ENCODE measurements around the gene PPDPF. TPM values are rescaled to one million over a fixed set of nuclear protein-coding genes. Genes with fewer than 3 reads are reported as not detected.

Gene PPDPF
- total and polyA plus RNA-seq, 2 donors (not counting 1 experiment from before 2014, with no cell fraction given): 93.5 to 162 TPM

- WGBS (ENCODE audit: insufficient coverage): 2% methylated on average over 23 of the region's 27 CpGs
Measured at GRCh38 chr20:63471717-63471980, 48.9 kb upstream of the PPDPF start.

More at GRCh38 chr20:63471717-63471980, 48.9 kb upstream of the PPDPF start:
- H3K27me3 Mint-ChIP-seq: peaks cover 37% of the 10 kb centered on the region
- H3K4me1 Mint-ChIP-seq: peaks cover 7% of the 10 kb centered on the region
- no peak for ATAC-seq (ENCODE audit: low read depth)
- H3K27ac Mint-ChIP-seq: no peak overlapping the region
- DNase-seq: no peak
- Histone ChIP-seq H2AFZ (ENCODE audit: insufficient read depth, low read depth, low read length, poor library complexity, severe bottlenecking) (no peak overlapping the region), H3K9ac (ENCODE audit: low read length) (no peak overlapping the region), H3K79me2 (ENCODE audit: control insufficient read depth, insufficient read depth, low read length) (no peaks in the 10 kb centered on the region), H3K4me2 (replicated peaks; ENCODE audit: low read depth, low read length, poor library complexity, severe bottlenecking) (peak overlapping the region; percentile 67), H3K27me3 (replicated peaks in 1 of 4; ENCODE audit: control extremely low read depth in 1 of 4, control insufficient read depth in 3 of 4, insufficient read depth in 4 of 4, low read length in 3 of 4) (peaks cover 0 to 55% (median 15%) of the 10 kb centered on the region in 4 experiments), H3K9me3 (ENCODE audit: control extremely low read depth in 1 of 3, control insufficient read depth in 2 of 3, insufficient read depth in 1 of 3, low read length in 2 of 3) (peaks cover 0 to 2% (median 0%) of the 10 kb centered on the region in 3 donors), H4K20me1 (ENCODE audit: control insufficient read depth, insufficient read depth, low read length, poor library complexity, severe bottlenecking) (no peaks in the 10 kb centered on the region), H3K4me1 (ENCODE audit: control insufficient read depth in 2 of 2, insufficient read depth in 2 of 2, low read length in 2 of 2) (peaks cover 4 to 6% of the 10 kb centered on the region in 2 donors), H3K36me3 (replicated peaks in 1 of 2; ENCODE audit: control extremely low read depth in 1 of 2, control insufficient read depth in 1 of 2, extremely low read depth in 1 of 2, insufficient read depth in 2 of 2, low read length in 1 of 2) (no peaks in the 10 kb centered on the region), H3K27ac (ENCODE audit: low read length in 2 of 2) (no peak overlapping the region), H3K4me3 (ENCODE audit: control extremely low read depth in 1 of 5, extremely low read depth in 1 of 5, insufficient read depth in 1 of 5, low read depth in 2 of 5, low read length in 4 of 5) (no peak overlapping the region)
- intact Hi-C loops (cut with micrococcal nuclease): no loop called here
- POLR2A ChIA-PET: no interaction called here
- CTCF ChIA-PET: no interaction called here
- no peak overlapping the region for H3K4me3 Mint-ChIP-seq
- no peaks in the 10 kb centered on the region for H3K9me3 Mint-ChIP-seq (ENCODE audit: insufficient read depth)
- TF ChIP-seq EZH2 (IDR thresholded peaks at IDR 0.05; ENCODE audit: borderline replicate concordance, insufficient read depth, low read depth, low read length, poor library complexity, severe bottlenecking) (no peak), CTCF (IDR thresholded peaks at IDR 0.05) (no peak)

Data from B cell (primary cell).